GM23338 (cell line): ENCODE data around the gene DGKB. TPM values are rescaled to one million over a fixed set of nuclear protein-coding genes. Genes with fewer than 3 reads are reported as not detected.

ENCODE experiments used
- ATAC-seq: fragments of 200-7000 bp; cut with Tn5 transposase; 3 replicates; pipeline ENCODE4 v1.9.1; 2020
- DNase-seq: peaks from one replicate; pipeline ENCODE4 v3.0.0-alpha.2; 2015; ENCODE audit warnings: low spot score
- H2AFZ ChIP-seq: fragments of 200-600 bp; sonication (generic); 2 replicates; pipeline ENCODE4 v1.8.0; 2016; ENCODE audit warnings: antibody characterized with exemption, mild to moderate bottlenecking, moderate library complexity
- H3F3A ChIP-seq: fragments of 200-600 bp; sonication (generic); replicated peaks from 2 replicates; pipeline ENCODE4 v1.8.0; 2017; ENCODE audit warnings: antibody characterized with exemption, mixed run types, low read depth
- H3K27ac ChIP-seq: fragments of 200-600 bp; sonication (generic); 2 replicates; pipeline ENCODE4 v1.6.1; 2016; ENCODE audit warnings: low read depth
- H3K27me3 ChIP-seq: fragments of 200-600 bp; sonication (generic); 2 replicates; pipeline ENCODE4 v1.8.0; 2016; ENCODE audit warnings: mild to moderate bottlenecking, mixed run types, moderate library complexity; ENCODE audit not compliant: insufficient read depth
- H3K36me3 ChIP-seq: fragments of 200-600 bp; sonication (generic); 2 replicates; pipeline ENCODE4 v1.8.0; 2016; ENCODE audit warnings: mild to moderate bottlenecking; ENCODE audit not compliant: insufficient read depth
- H3K4me1 ChIP-seq: fragments of 200-600 bp; sonication (generic); 2 replicates; pipeline ENCODE4 v1.8.0; 2016; ENCODE audit warnings: mild to moderate bottlenecking, moderate library complexity; ENCODE audit not compliant: insufficient read depth
- H3K4me2 ChIP-seq: fragments of 200-600 bp; sonication (generic); 2 replicates; pipeline ENCODE4 v1.7.1; 2017; ENCODE audit warnings: mixed run types
- H3K4me3 ChIP-seq: fragments of 200-600 bp; sonication (generic); 2 replicates; pipeline ENCODE4 v1.6.1; 2016; ENCODE audit warnings: mixed run types
- H3K79me2 ChIP-seq: fragments of 200-600 bp; sonication (generic); replicated peaks from 2 replicates; pipeline ENCODE4 v1.8.0; 2017; ENCODE audit warnings: mild to moderate bottlenecking; ENCODE audit not compliant: insufficient read depth
- H3K9me2 ChIP-seq: fragments of 200-600 bp; sonication (generic); 2 replicates; pipeline ENCODE4 v1.8.0; 2017; ENCODE audit not compliant: insufficient read depth
- H4K20me1 ChIP-seq: fragments of 200-600 bp; sonication (generic); replicated peaks from 2 replicates; pipeline ENCODE4 v1.8.0; 2017; ENCODE audit warnings: mild to moderate bottlenecking; ENCODE audit not compliant: insufficient read depth
- H3K27ac Mint-ChIP-seq: 2 replicates; pipeline ENCODE4 v1.8.0; 2020; ENCODE audit warnings: inconsistent platforms, mild to moderate bottlenecking, moderate library complexity, mixed read lengths
- H3K27me3 Mint-ChIP-seq: 3 replicates; pipeline ENCODE4 v1.8.0; 2022; ENCODE audit warnings: low read depth, mild to moderate bottlenecking, moderate library complexity, mixed read lengths, inconsistent platforms; ENCODE audit not compliant: insufficient read depth, poor library complexity
- H3K36me3 Mint-ChIP-seq: 3 replicates; pipeline ENCODE4 v1.8.0; 2021; ENCODE audit warnings: low read depth, mild to moderate bottlenecking, inconsistent platforms, moderate library complexity, mixed read lengths
- H3K4me1 Mint-ChIP-seq: 3 replicates; pipeline ENCODE4 v1.8.0; 2020; ENCODE audit warnings: mild to moderate bottlenecking, inconsistent platforms, mixed read lengths
- H3K4me3 Mint-ChIP-seq: 3 replicates; pipeline ENCODE4 v1.8.0; 2021; ENCODE audit warnings: moderate library complexity, mild to moderate bottlenecking, inconsistent platforms, mixed read lengths
- H3K9me3 Mint-ChIP-seq: 3 replicates; pipeline ENCODE4 v1.8.0; 2020; ENCODE audit warnings: moderate library complexity, mild to moderate bottlenecking, inconsistent platforms, mixed read lengths
- CREB1 ChIP-seq: fragments of 250-450 bp; sonication (Bioruptor Pico); IDR thresholded peaks from 2 replicates; pipeline ENCODE4 v1.5.0; 2020; ENCODE audit warnings: low read depth, mild to moderate bottlenecking, moderate library complexity
- EZH2 ChIP-seq: fragments of 200-600 bp; sonication (generic); IDR thresholded peaks from one replicate; pipeline ENCODE4 v1.8.0; 2017; ENCODE audit warnings: antibody characterized with exemption, mild to moderate bottlenecking, low read depth; ENCODE audit not compliant: unreplicated experiment
- EZH2phosphoT487 ChIP-seq: fragments of 200-600 bp; sonication (generic); IDR thresholded peaks from one replicate; pipeline ENCODE4 v1.8.1; 2018; ENCODE audit warnings: antibody characterized with exemption; ENCODE audit not compliant: unreplicated experiment
- JUNB ChIP-seq: IDR thresholded peaks from one replicate; pipeline ENCODE4 v1.6.1; 2016; ENCODE audit warnings: antibody characterized with exemption; ENCODE audit not compliant: unreplicated experiment
- NANOG ChIP-seq: IDR thresholded peaks from 2 replicates; pipeline ENCODE4 v1.6.1; 2016; ENCODE audit warnings: antibody characterized with exemption, borderline replicate concordance
- POLR2AphosphoS5 ChIP-seq: IDR thresholded peaks from 2 replicates; pipeline ENCODE4 v1.6.1; 2016; ENCODE audit warnings: antibody characterized with exemption, low read depth
- STAT1 ChIP-seq: IDR thresholded peaks from one replicate; pipeline ENCODE4 v1.6.1; 2016; ENCODE audit warnings: antibody characterized with exemption; ENCODE audit not compliant: unreplicated experiment
- ZNF114 ChIP-seq: fragments of 250-450 bp; sonication (Bioruptor Pico); IDR thresholded peaks from 2 replicates; pipeline ENCODE4 v1.5.0; 2020; ENCODE audit warnings: mild to moderate bottlenecking, moderate library complexity
- ZNF331 ChIP-seq: fragments of 250-450 bp; sonication (Bioruptor Pico); IDR thresholded peaks from 2 replicates; pipeline ENCODE4 v1.5.0; 2020; ENCODE audit warnings: low read depth, mild to moderate bottlenecking, moderate library complexity
- polyA plus RNA-seq: library from polyadenylated mRNA; unstranded; fragments of >200 nt; fragmentation: Nextera tagmentation; extraction: Ambion mirVana; gene quantifications from 2 replicates; pipeline ENCODE4 v1.2.1, GENCODE V29; 2016
- total RNA-seq: library from RNA; depleted of rRNA; stranded (reverse); fragments of >200 nt; shearing (Covaris generic); gene quantifications from 2 replicates; pipeline ENCODE4 v1.2.3, GENCODE V29; 2014
- TF ChIP-seq, protein P1 (sequence below), 2 experiments: fragments of 200-600 bp in 1 of 2; sonication (generic) in 1 of 2; conservative IDR thresholded peaks; 2 replicates each; pipeline versions ENCODE4 v1.5.1 to v1.6.1; 2016 to 2017; ENCODE audit warnings: antibody characterized with exemption in 2 of 2, low read depth in 2 of 2, mild to moderate bottlenecking in 2 of 2, moderate library complexity in 1 of 2
- TF ChIP-seq, protein P2 (sequence below): IDR thresholded peaks from 2 replicates; pipeline ENCODE4 v1.6.1; 2016; ENCODE audit warnings: antibody characterized with exemption
- TF ChIP-seq, protein P3 (sequence below): IDR thresholded peaks from one replicate; pipeline ENCODE4 v1.6.1; 2018; ENCODE audit warnings: antibody characterized with exemption; ENCODE audit not compliant: unreplicated experiment
- TF ChIP-seq, protein P4 (sequence below): fragments of 250-450 bp; sonication (Bioruptor Pico); IDR thresholded peaks from 2 replicates; pipeline ENCODE4 v1.5.0; 2020; ENCODE audit warnings: mild to moderate bottlenecking, moderate library complexity

The DGKB gene
- total and polyA plus RNA-seq, 2 experiments from 2014 or later: 4.8 to 11.5 TPM

DNA sequence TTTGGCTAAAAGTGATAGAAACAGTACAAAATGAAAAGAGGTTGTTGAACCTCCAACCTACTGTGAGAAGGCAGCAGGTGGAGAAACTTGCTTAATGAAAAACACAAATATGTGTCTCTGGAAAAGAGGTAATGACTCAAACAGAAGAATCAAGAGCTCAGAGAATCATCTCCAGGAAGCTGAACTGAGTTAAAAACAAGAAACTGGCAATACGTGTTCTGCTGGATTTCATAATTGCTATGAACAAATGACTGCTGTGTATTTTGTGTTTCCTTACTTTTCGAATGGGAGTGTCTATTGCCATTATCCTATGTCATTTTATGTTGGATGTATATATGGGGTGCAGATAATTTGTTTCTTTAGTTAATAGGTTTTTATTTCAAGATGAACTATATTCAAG, 401.1 kb downstream of the DGKB start:
- H3K4me1 ChIP-seq: peaks cover 9% of the 10 kb centered on the region
- no peaks in the 10 kb centered on the region for H3K36me3 ChIP-seq
- no peak overlapping the region for H3K27ac Mint-ChIP-seq
- H3K9me2 ChIP-seq: no peaks in the 10 kb centered on the region
- no peak overlapping the region for H3K4me3 ChIP-seq
- no peak overlapping the region for H3K4me2 ChIP-seq
- DNase-seq (no peak), ATAC-seq (no peak)
- H2AFZ ChIP-seq: no peak overlapping the region
- no peaks in the 10 kb centered on the region for H3K79me2 ChIP-seq
- H3K9me3 Mint-ChIP-seq: peaks cover 3% of the 10 kb centered on the region; the same call in 1 of the 3 replicates
- H4K20me1 ChIP-seq: no peaks in the 10 kb centered on the region
- H3K27me3 Mint-ChIP-seq: no peaks in the 10 kb centered on the region
- no peak overlapping the region for H3K27ac ChIP-seq
- H3K27me3 ChIP-seq: no peaks in the 10 kb centered on the region
- H3K4me3 Mint-ChIP-seq: no peak overlapping the region
- no peak for TF ChIP-seq ZNF331
- TF ChIP-seq ZNF114: no peak
- TF ChIP-seq, protein P1, sequence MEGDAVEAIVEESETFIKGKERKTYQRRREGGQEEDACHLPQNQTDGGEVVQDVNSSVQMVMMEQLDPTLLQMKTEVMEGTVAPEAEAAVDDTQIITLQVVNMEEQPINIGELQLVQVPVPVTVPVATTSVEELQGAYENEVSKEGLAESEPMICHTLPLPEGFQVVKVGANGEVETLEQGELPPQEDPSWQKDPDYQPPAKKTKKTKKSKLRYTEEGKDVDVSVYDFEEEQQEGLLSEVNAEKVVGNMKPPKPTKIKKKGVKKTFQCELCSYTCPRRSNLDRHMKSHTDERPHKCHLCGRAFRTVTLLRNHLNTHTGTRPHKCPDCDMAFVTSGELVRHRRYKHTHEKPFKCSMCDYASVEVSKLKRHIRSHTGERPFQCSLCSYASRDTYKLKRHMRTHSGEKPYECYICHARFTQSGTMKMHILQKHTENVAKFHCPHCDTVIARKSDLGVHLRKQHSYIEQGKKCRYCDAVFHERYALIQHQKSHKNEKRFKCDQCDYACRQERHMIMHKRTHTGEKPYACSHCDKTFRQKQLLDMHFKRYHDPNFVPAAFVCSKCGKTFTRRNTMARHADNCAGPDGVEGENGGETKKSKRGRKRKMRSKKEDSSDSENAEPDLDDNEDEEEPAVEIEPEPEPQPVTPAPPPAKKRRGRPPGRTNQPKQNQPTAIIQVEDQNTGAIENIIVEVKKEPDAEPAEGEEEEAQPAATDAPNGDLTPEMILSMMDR (conservative IDR thresholded peaks at IDR 0.05; ENCODE audit: low read depth in 2 of 2): no peak
- no peak for TF ChIP-seq STAT1
- TF ChIP-seq NANOG: no peak
- no peak for TF ChIP-seq EZH2phosphoT487
- TF ChIP-seq, protein P2, sequence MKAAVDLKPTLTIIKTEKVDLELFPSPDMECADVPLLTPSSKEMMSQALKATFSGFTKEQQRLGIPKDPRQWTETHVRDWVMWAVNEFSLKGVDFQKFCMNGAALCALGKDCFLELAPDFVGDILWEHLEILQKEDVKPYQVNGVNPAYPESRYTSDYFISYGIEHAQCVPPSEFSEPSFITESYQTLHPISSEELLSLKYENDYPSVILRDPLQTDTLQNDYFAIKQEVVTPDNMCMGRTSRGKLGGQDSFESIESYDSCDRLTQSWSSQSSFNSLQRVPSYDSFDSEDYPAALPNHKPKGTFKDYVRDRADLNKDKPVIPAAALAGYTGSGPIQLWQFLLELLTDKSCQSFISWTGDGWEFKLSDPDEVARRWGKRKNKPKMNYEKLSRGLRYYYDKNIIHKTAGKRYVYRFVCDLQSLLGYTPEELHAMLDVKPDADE: no peak
- no peak for TF ChIP-seq JUNB
- no peak for TF ChIP-seq EZH2
- TF ChIP-seq, protein P3, sequence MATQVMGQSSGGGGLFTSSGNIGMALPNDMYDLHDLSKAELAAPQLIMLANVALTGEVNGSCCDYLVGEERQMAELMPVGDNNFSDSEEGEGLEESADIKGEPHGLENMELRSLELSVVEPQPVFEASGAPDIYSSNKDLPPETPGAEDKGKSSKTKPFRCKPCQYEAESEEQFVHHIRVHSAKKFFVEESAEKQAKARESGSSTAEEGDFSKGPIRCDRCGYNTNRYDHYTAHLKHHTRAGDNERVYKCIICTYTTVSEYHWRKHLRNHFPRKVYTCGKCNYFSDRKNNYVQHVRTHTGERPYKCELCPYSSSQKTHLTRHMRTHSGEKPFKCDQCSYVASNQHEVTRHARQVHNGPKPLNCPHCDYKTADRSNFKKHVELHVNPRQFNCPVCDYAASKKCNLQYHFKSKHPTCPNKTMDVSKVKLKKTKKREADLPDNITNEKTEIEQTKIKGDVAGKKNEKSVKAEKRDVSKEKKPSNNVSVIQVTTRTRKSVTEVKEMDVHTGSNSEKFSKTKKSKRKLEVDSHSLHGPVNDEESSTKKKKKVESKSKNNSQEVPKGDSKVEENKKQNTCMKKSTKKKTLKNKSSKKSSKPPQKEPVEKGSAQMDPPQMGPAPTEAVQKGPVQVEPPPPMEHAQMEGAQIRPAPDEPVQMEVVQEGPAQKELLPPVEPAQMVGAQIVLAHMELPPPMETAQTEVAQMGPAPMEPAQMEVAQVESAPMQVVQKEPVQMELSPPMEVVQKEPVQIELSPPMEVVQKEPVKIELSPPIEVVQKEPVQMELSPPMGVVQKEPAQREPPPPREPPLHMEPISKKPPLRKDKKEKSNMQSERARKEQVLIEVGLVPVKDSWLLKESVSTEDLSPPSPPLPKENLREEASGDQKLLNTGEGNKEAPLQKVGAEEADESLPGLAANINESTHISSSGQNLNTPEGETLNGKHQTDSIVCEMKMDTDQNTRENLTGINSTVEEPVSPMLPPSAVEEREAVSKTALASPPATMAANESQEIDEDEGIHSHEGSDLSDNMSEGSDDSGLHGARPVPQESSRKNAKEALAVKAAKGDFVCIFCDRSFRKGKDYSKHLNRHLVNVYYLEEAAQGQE: no peak
- TF ChIP-seq POLR2AphosphoS5: no peak
- TF ChIP-seq, protein P4, sequence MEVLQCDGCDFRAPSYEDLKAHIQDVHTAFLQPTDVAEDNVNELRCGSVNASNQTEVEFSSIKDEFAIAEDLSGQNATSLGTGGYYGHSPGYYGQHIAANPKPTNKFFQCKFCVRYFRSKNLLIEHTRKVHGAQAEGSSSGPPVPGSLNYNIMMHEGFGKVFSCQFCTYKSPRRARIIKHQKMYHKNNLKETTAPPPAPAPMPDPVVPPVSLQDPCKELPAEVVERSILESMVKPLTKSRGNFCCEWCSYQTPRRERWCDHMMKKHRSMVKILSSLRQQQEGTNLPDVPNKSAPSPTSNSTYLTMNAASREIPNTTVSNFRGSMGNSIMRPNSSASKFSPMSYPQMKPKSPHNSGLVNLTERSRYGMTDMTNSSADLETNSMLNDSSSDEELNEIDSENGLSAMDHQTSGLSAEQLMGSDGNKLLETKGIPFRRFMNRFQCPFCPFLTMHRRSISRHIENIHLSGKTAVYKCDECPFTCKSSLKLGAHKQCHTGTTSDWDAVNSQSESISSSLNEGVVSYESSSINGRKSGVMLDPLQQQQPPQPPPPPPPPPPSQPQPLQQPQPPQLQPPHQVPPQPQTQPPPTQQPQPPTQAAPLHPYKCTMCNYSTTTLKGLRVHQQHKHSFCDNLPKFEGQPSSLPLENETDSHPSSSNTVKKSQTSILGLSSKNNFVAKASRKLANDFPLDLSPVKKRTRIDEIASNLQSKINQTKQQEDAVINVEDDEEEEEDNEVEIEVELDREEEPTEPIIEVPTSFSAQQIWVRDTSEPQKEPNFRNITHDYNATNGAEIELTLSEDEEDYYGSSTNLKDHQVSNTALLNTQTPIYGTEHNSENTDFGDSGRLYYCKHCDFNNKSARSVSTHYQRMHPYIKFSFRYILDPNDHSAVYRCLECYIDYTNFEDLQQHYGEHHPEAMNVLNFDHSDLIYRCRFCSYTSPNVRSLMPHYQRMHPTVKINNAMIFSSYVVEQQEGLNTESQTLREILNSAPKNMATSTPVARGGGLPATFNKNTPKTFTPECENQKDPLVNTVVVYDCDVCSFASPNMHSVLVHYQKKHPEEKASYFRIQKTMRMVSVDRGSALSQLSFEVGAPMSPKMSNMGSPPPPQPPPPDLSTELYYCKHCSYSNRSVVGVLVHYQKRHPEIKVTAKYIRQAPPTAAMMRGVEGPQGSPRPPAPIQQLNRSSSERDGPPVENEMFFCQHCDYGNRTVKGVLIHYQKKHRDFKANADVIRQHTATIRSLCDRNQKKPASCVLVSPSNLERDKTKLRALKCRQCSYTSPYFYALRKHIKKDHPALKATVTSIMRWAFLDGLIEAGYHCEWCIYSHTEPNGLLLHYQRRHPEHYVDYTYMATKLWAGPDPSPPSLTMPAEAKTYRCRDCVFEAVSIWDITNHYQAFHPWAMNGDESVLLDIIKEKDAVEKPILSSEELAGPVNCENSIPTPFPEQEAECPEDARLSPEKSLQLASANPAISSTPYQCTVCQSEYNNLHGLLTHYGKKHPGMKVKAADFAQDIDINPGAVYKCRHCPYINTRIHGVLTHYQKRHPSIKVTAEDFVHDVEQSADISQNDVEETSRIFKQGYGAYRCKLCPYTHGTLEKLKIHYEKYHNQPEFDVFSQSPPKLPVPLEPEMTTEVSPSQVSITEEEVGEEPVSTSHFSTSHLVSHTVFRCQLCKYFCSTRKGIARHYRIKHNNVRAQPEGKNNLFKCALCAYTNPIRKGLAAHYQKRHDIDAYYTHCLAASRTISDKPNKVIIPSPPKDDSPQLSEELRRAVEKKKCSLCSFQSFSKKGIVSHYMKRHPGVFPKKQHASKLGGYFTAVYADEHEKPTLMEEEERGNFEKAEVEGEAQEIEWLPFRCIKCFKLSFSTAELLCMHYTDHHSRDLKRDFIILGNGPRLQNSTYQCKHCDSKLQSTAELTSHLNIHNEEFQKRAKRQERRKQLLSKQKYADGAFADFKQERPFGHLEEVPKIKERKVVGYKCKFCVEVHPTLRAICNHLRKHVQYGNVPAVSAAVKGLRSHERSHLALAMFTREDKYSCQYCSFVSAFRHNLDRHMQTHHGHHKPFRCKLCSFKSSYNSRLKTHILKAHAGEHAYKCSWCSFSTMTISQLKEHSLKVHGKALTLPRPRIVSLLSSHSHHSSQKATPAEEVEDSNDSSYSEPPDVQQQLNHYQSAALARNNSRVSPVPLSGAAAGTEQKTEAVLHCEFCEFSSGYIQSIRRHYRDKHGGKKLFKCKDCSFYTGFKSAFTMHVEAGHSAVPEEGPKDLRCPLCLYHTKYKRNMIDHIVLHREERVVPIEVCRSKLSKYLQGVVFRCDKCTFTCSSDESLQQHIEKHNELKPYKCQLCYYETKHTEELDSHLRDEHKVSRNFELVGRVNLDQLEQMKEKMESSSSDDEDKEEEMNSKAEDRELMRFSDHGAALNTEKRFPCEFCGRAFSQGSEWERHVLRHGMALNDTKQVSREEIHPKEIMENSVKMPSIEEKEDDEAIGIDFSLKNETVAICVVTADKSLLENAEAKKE: no peak
- TF ChIP-seq CREB1 (CRISPR knock-in tag): no peak
- no peaks in the 10 kb centered on the region for H3F3A ChIP-seq
- peaks cover 18% of the 10 kb centered on the region for H3K4me1 Mint-ChIP-seq
- no peaks in the 10 kb centered on the region; the same call in 2 of the 3 replicates for H3K36me3 Mint-ChIP-seq
